GM12878 (cell line): Measurements from ENCODE around the gene PLXNC1. TPM values are rescaled to one million over a fixed set of nuclear protein-coding genes. Genes with fewer than 3 reads are reported as not detected.

Source experiments
- ATAC-seq: fragments of 200-7000 bp; cut with Tn5 transposase; 3 replicates; pipeline ENCODE4 v1.9.1; 2020; ENCODE audit warnings: mild to moderate bottlenecking, moderate library complexity
- BruUV-seq: library from RNA; stranded (reverse); fragments of 400-500 nt; replicated peaks from 2 replicates; lab custom pipeline; 2021; lab: Mats Ljungman, UMichigan
- CTCF ChIA-PET: fragments of 300-600 bp; sonication (Branson Sonifier 250); formaldehyde crosslinking; extraction: SDS; loops from one replicate; lab custom pipeline; 2021; ENCODE audit warnings: inconsistent platforms; lab: Yijun Ruan, JAX
- POLR2A ChIA-PET: fragments of 350-600 bp; formaldehyde crosslinking; extraction: SDS; loops from one replicate; lab custom pipeline; 2021; ENCODE audit warnings: inconsistent platforms; lab: Charles Lee
- RAD21 ChIA-PET: fragments of 300-600 bp; sonication (Branson Sonifier 250); formaldehyde crosslinking; loops from one replicate; lab custom pipeline; 2023; ENCODE audit warnings: antibody characterized with exemption; ENCODE audit not compliant: unreplicated experiment; lab: Charles Lee
- SMC1A ChIA-PET: fragments of 300-600 bp; sonication (Branson Sonifier 250); formaldehyde crosslinking; loops from one replicate; lab custom pipeline; 2023; ENCODE audit not compliant: unreplicated experiment, uncharacterized antibody; lab: Charles Lee
- DNase-seq: peaks from one replicate; pipeline ENCODE4 v3.0.0-alpha.2; 2011; ENCODE audit warnings: low read depth, low spot score
- FAIRE-seq: peaks from 3 replicates; lab custom pipeline; 2011; peaks lifted over from hg19 to GRCh38; lab: Jason Lieb, UNC
- H2AFZ ChIP-seq: 2 replicates; pipeline ENCODE4 v1.6.0; 2011; ENCODE audit warnings: low read depth, low read length, control low read depth; ENCODE audit not compliant: control insufficient read depth
- H3K27ac ChIP-seq: 2 replicates; pipeline ENCODE4 v1.5.1; 2011; ENCODE audit warnings: control low read depth; ENCODE audit not compliant: control insufficient read depth, insufficient read depth
- H3K27me3 ChIP-seq, 2 experiments: replicated peaks in 1 of 2; 2 replicates each; pipeline versions ENCODE4 v1.6.0 to v1.6.1; 2011; ENCODE audit warnings: low read length in 1 of 2; ENCODE audit not compliant: control insufficient read depth in 2 of 2, insufficient read depth in 2 of 2
- H3K36me3 ChIP-seq, 2 experiments: 2 replicates each; pipeline ENCODE4 v1.5.1; 2011; ENCODE audit warnings: low read length in 1 of 2; ENCODE audit not compliant: control insufficient read depth in 2 of 2, insufficient read depth in 2 of 2
- H3K4me1 ChIP-seq: 2 replicates; pipeline ENCODE4 v1.6.1; 2011; ENCODE audit warnings: mild to moderate bottlenecking, low read length, moderate library complexity, mixed read lengths; ENCODE audit not compliant: control insufficient read depth, insufficient read depth
- H3K4me2 ChIP-seq: 2 replicates; pipeline ENCODE4 v1.6.0; 2011; ENCODE audit warnings: control low read depth; ENCODE audit not compliant: control insufficient read depth, insufficient read depth
- H3K4me3 ChIP-seq: fragments of 200-600 bp; sonication (generic); 2 replicates; pipeline ENCODE4 v1.5.1; 2016
- H3K79me2 ChIP-seq: 2 replicates; pipeline ENCODE4 v1.6.0; 2011; ENCODE audit warnings: low read length; ENCODE audit not compliant: control insufficient read depth, insufficient read depth
- H3K9ac ChIP-seq: 2 replicates; pipeline ENCODE4 v1.8.0; 2011; ENCODE audit warnings: low read length, control low read depth, mixed read lengths; ENCODE audit not compliant: control insufficient read depth, insufficient read depth
- H3K9me3 ChIP-seq: replicated peaks from 3 replicates; pipeline ENCODE4 v1.5.1; 2011; ENCODE audit warnings: mild to moderate bottlenecking, low read length; ENCODE audit not compliant: control insufficient read depth, insufficient read depth
- H4K20me1 ChIP-seq: 2 replicates; pipeline ENCODE4 v1.6.0; 2011; ENCODE audit not compliant: control insufficient read depth, insufficient read depth
- BHLHE40 ChIP-seq, 2 experiments: fragments of 450-650 bp in 1 of 2; IDR thresholded peaks; 2 replicates each; pipeline ENCODE4 v1.6.1; 2011 to 2017; ENCODE audit warnings: low read depth in 2 of 2, borderline replicate concordance in 1 of 2, improper control_type of control experiment in 1 of 2, low read length in 1 of 2, mild to moderate bottlenecking in 1 of 2
- IKZF1 ChIP-seq: fragments of 450-650 bp; conservative IDR thresholded peaks from 2 replicates; pipeline ENCODE4 v1.6.1; 2017; ENCODE audit warnings: antibody characterized with exemption, mild to moderate bottlenecking
- KDM1A ChIP-seq: fragments of 200-600 bp; sonication (generic); IDR thresholded peaks from 2 replicates; pipeline ENCODE4 v1.6.1; 2016; ENCODE audit warnings: borderline replicate concordance
- MEF2B ChIP-seq: fragments of 450-650 bp; IDR thresholded peaks from 2 replicates; pipeline ENCODE4 v1.6.1; 2018; ENCODE audit warnings: mild to moderate bottlenecking, moderate library complexity; ENCODE audit not compliant: partially characterized antibody, poor library complexity, severe bottlenecking
- MLLT1 ChIP-seq: fragments of 450-650 bp; IDR thresholded peaks from 2 replicates; pipeline ENCODE4 v1.6.1; 2016; ENCODE audit warnings: mild to moderate bottlenecking
- PKNOX1 ChIP-seq: fragments of 450-650 bp; IDR thresholded peaks from 2 replicates; pipeline ENCODE4 v1.6.1; 2016; ENCODE audit warnings: mild to moderate bottlenecking
- RAD51 ChIP-seq: fragments of 450-650 bp; IDR thresholded peaks from 2 replicates; pipeline ENCODE4 v1.6.1; 2016; ENCODE audit warnings: moderate library complexity, mild to moderate bottlenecking, inconsistent platforms
- RCOR1 ChIP-seq: conservative IDR thresholded peaks from 2 replicates; pipeline ENCODE4 v1.6.1; 2012; ENCODE audit warnings: low read depth, low read length, improper control_type of control experiment
- TCF12 ChIP-seq: IDR thresholded peaks from 2 replicates; pipeline ENCODE4 v1.6.1; 2011; ENCODE audit warnings: low read depth, mild to moderate bottlenecking, low read length
- in situ Hi-C: fragments of 300-500 bp; cut with MboI; formaldehyde crosslinking; loops from 9 replicates; pipeline ENCODE4 v1.14.3; 2018; ENCODE audit warnings: mixed read lengths
- intact Hi-C: fragments of 100-400 bp; cut with micrococcal nuclease; formaldehyde crosslinking; loops from one replicate; pipeline ENCODE4 v1.14.2; 2022; ENCODE audit not compliant: unreplicated experiment
- polyA plus RNA-seq, 11 experiments: library from polyadenylated mRNA; depleted of rRNA in 4 of 11; unstranded in 6 of 11; stranded (reverse) in 5 of 11; fragments of >200 nt; fragmentation: Nextera tagmentation in 4 of 11; fragmentation: Illumina TruSeq in 1 of 11; extraction: Ambion mirVana in 4 of 11; extraction: Trizol in 1 of 11; gene quantifications; 1 replicate in 1 of 11; 2 replicates in 10 of 11; pipeline versions ENCODE4 v1.2.1 to v1.2.3, GENCODE V29; 2011 to 2016; ENCODE audit warnings: inconsistent platforms in 2 of 11, missing spikeins in 2 of 11, low read depth in 1 of 11
- total RNA-seq, 4 experiments: library from RNA; depleted of rRNA in 3 of 4; stranded (reverse); fragments of >200 nt in 3 of 4; fragmentation: Illumina TruSeq in 1 of 4; extraction: Trizol in 1 of 4; gene quantifications; 2 replicates each; pipeline versions ENCODE4 v1.2.1 to v1.2.3, GENCODE V29; 2013 to 2021
- TF ChIP-seq, protein P1 (sequence below): IDR thresholded peaks from 2 replicates; pipeline ENCODE4 v1.6.1; 2012; ENCODE audit warnings: mild to moderate bottlenecking, low read depth, low read length
- TF ChIP-seq, protein P2 (sequence below): fragments of 150-350 bp; IDR thresholded peaks from 2 replicates; pipeline ENCODE4 v1.6.1; 2014; ENCODE audit warnings: mild to moderate bottlenecking, low read depth, low read length
- TF ChIP-seq, protein P3 (sequence below): fragments of 450-650 bp; IDR thresholded peaks from 2 replicates; pipeline ENCODE4 v1.6.1; 2017; ENCODE audit warnings: mild to moderate bottlenecking

Gene PLXNC1
- total and polyA plus RNA-seq, 10 of the 15 experiments (the other 5 are each of a cell fraction or from before 2014, with no cell fraction given) = 5.2 to 41.2 (median 24.6) TPM

GRCh38 chr12:94255428-94255827, 107.1 kb downstream of the PLXNC1 start:
- ATAC-seq = no peak
- Histone ChIP-seq H3K27ac (no peak overlapping the region), H3K4me3 (no peak overlapping the region), H3K4me2 (no peak overlapping the region), H3K9ac (no peak overlapping the region), H3K4me1 (peaks cover 19% of the 10 kb centered on the region), H3K36me3 (peaks cover 6 to 48% of the 10 kb centered on the region in 2 experiments), H3K79me2 (no peaks in the 10 kb centered on the region), H4K20me1 (no peaks in the 10 kb centered on the region), H3K9me3 (no peaks in the 10 kb centered on the region; the same call in 2 of the 3 replicates), H2AFZ (no peak overlapping the region), H3K27me3 (no peaks in the 10 kb centered on the region)
- SMC1A ChIA-PET = interaction anchor here (1.0 to 3.1 kb wide), 10 partner anchors 7 to 104 kb away, joined by 3 to 13 read pairs (median 4); no protein-coding TSS in a partner anchor
- CTCF ChIA-PET = interaction anchor here (0.9 to 2.8 kb wide), 2 partner anchors 9 to 49 kb away, joined by 3 to 8 read pairs; no protein-coding TSS in a partner anchor
- RAD21 ChIA-PET = interaction anchor here (1.4 to 2.1 kb wide), 2 partner anchors 15 to 103 kb away, joined by 4 to 10 read pairs; no protein-coding TSS in a partner anchor
- no peak for DNase-seq
- in situ Hi-C loops = no loop called here
- POLR2A ChIA-PET = interaction anchor here (0.6 to 1.8 kb wide), 7 partner anchors 8 to 152 kb away, joined by 3 to 7 read pairs (median 4); no protein-coding TSS in a partner anchor
- intact Hi-C loops = no loop called here
- no peak for FAIRE-seq
- TF ChIP-seq RAD51 (no peak), TCF12 (no peak), MEF2B (no peak), MLLT1 (no peak), KDM1A (no peak), BHLHE40 (IDR thresholded peaks at IDR 0.05; ENCODE audit: borderline replicate concordance in 1 of 2, low read depth in 2 of 2, low read length in 1 of 2) (no peak), RCOR1 (no peak), IKZF1 (no peak), PKNOX1 (no peak)
- TF ChIP-seq, protein P1, sequence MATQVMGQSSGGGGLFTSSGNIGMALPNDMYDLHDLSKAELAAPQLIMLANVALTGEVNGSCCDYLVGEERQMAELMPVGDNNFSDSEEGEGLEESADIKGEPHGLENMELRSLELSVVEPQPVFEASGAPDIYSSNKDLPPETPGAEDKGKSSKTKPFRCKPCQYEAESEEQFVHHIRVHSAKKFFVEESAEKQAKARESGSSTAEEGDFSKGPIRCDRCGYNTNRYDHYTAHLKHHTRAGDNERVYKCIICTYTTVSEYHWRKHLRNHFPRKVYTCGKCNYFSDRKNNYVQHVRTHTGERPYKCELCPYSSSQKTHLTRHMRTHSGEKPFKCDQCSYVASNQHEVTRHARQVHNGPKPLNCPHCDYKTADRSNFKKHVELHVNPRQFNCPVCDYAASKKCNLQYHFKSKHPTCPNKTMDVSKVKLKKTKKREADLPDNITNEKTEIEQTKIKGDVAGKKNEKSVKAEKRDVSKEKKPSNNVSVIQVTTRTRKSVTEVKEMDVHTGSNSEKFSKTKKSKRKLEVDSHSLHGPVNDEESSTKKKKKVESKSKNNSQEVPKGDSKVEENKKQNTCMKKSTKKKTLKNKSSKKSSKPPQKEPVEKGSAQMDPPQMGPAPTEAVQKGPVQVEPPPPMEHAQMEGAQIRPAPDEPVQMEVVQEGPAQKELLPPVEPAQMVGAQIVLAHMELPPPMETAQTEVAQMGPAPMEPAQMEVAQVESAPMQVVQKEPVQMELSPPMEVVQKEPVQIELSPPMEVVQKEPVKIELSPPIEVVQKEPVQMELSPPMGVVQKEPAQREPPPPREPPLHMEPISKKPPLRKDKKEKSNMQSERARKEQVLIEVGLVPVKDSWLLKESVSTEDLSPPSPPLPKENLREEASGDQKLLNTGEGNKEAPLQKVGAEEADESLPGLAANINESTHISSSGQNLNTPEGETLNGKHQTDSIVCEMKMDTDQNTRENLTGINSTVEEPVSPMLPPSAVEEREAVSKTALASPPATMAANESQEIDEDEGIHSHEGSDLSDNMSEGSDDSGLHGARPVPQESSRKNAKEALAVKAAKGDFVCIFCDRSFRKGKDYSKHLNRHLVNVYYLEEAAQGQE = no peak
- TF ChIP-seq, protein P2, sequence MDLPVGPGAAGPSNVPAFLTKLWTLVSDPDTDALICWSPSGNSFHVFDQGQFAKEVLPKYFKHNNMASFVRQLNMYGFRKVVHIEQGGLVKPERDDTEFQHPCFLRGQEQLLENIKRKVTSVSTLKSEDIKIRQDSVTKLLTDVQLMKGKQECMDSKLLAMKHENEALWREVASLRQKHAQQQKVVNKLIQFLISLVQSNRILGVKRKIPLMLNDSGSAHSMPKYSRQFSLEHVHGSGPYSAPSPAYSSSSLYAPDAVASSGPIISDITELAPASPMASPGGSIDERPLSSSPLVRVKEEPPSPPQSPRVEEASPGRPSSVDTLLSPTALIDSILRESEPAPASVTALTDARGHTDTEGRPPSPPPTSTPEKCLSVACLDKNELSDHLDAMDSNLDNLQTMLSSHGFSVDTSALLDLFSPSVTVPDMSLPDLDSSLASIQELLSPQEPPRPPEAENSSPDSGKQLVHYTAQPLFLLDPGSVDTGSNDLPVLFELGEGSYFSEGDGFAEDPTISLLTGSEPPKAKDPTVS = no peak
- TF ChIP-seq, protein P3, sequence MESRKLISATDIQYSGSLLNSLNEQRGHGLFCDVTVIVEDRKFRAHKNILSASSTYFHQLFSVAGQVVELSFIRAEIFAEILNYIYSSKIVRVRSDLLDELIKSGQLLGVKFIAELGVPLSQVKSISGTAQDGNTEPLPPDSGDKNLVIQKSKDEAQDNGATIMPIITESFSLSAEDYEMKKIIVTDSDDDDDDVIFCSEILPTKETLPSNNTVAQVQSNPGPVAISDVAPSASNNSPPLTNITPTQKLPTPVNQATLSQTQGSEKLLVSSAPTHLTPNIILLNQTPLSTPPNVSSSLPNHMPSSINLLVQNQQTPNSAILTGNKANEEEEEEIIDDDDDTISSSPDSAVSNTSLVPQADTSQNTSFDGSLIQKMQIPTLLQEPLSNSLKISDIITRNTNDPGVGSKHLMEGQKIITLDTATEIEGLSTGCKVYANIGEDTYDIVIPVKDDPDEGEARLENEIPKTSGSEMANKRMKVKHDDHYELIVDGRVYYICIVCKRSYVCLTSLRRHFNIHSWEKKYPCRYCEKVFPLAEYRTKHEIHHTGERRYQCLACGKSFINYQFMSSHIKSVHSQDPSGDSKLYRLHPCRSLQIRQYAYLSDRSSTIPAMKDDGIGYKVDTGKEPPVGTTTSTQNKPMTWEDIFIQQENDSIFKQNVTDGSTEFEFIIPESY = no peak
- TSS peak; percentile 7 for BruUV-seq
